ENCODE data around the gene LMBRD1. TPM values are rescaled to one million over a fixed set of nuclear protein-coding genes. Genes with fewer than 3 reads are reported as not detected.

The LMBRD1 gene
- total RNA-seq, 1 experiment from 2014 or later, result 17.0 TPM

DNA sequence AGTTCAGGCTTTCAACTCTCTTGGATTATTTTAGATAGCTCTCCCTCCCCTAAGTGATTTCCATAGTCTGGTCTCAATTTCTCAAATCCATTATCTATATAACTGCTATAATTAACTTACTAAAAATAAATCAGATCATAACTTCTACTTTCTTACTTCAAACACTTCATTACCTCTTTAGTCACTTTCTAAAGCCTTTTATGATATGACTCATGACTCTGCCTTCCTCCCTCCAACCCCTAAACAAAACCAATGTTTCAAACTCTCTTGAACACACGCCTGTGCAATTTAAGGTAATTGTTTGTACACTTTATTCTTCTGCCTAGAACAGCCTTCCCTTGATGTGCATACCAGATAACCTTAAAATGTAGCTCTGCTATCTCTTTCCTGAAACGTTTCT lies 100.5 kb downstream of the LMBRD1 start:
- no peak overlapping the region for H3K56ac ChIP-seq (ENCODE audit: insufficient read length, low read depth, low read length)
- no peak overlapping the region for H3K27ac ChIP-seq (ENCODE audit: insufficient read length, low read depth, low read length)
- no peaks in the 10 kb centered on the region for H4K20me1 ChIP-seq (ENCODE audit: control insufficient read depth, insufficient read depth, insufficient read length)
- no peak overlapping the region for H2BK12ac ChIP-seq (ENCODE audit: insufficient read length, low read depth, low read length)
- H3K4me1 ChIP-seq (ENCODE audit: insufficient read depth, low read length), result no peaks in the 10 kb centered on the region
- no peak overlapping the region for H3K27ac Mint-ChIP-seq
- no peak overlapping the region for H3K14ac ChIP-seq (ENCODE audit: insufficient read depth, low read length)
- H2BK20ac ChIP-seq (ENCODE audit: low read depth, low read length, poor library complexity, severe bottlenecking), result no peak overlapping the region
- H3K4me3 Mint-ChIP-seq, result no peak overlapping the region
- no peak overlapping the region for H3K4ac ChIP-seq (ENCODE audit: low read depth, low read length)
- no peaks in the 10 kb centered on the region for H3K9me3 Mint-ChIP-seq
- no peaks in the 10 kb centered on the region for H3K4me1 Mint-ChIP-seq
- no peak overlapping the region for H2BK5ac ChIP-seq (ENCODE audit: insufficient read length, low read length)
- H3T11ph ChIP-seq (ENCODE audit: low read length), result no peak overlapping the region
- H2BK15ac ChIP-seq (ENCODE audit: low read depth, low read length), result no peak overlapping the region
- no peaks in the 10 kb centered on the region for H3K27me3 ChIP-seq (ENCODE audit: insufficient read depth, low read length)
- H3K18ac ChIP-seq (ENCODE audit: insufficient read length, low read depth, low read length), result no peak overlapping the region
- no peak overlapping the region for H3K23ac ChIP-seq (ENCODE audit: insufficient read length, low read depth, low read length)
- no peak overlapping the region for H4K91ac ChIP-seq (ENCODE audit: insufficient read length, low read depth, low read length)
- no peak overlapping the region for H4K5ac ChIP-seq (ENCODE audit: insufficient read length, low read depth, low read length)
- no peaks in the 10 kb centered on the region for H3K27me3 Mint-ChIP-seq (ENCODE audit: low read depth)
- no peak overlapping the region for H2AK5ac ChIP-seq (ENCODE audit: insufficient read length, low read length)
- peaks cover 0 to 7% (median 3%) of the 10 kb centered on the region in 3 experiments; a peak in 1 of 7 replicates for H3K36me3 Mint-ChIP-seq (ENCODE audit: insufficient read depth in 1 of 3, low read depth in 3 of 3)
- no peaks in the 10 kb centered on the region for H3K9me3 ChIP-seq (ENCODE audit: control insufficient read depth, low read depth, low read length)
- WGBS (ENCODE audit: extremely low coverage, insufficient read length, low lambda C conversion rate), result no CpG with 5 or more reads among the region's 2 CpGs
- no peaks in the 10 kb centered on the region for H3K79me1 ChIP-seq (ENCODE audit: insufficient read depth, low read depth, low read length, poor library complexity, severe bottlenecking)
- H3K23me2 ChIP-seq (ENCODE audit: insufficient read length, low read depth, low read length, poor library complexity, severe bottlenecking), result no peaks in the 10 kb centered on the region
- DNase-seq, result no peak
- H3K4me2 ChIP-seq (ENCODE audit: insufficient read depth, insufficient read length, low read length), result no peak overlapping the region
- H4K8ac ChIP-seq (replicated peaks; ENCODE audit: insufficient read length, low read depth, low read length), result no peak overlapping the region
- no peak overlapping the region for H3K9ac ChIP-seq (ENCODE audit: extremely low read depth, insufficient read length, low read length)
- no peaks in the 10 kb centered on the region for H3K79me2 ChIP-seq (ENCODE audit: insufficient read depth, low read length)
- no peak overlapping the region for H2AFZ ChIP-seq (ENCODE audit: low read length)
- H2BK120ac ChIP-seq (ENCODE audit: low read depth, low read length, poor library complexity, severe bottlenecking), result no peak overlapping the region
- TF ChIP-seq, protein P1, sequence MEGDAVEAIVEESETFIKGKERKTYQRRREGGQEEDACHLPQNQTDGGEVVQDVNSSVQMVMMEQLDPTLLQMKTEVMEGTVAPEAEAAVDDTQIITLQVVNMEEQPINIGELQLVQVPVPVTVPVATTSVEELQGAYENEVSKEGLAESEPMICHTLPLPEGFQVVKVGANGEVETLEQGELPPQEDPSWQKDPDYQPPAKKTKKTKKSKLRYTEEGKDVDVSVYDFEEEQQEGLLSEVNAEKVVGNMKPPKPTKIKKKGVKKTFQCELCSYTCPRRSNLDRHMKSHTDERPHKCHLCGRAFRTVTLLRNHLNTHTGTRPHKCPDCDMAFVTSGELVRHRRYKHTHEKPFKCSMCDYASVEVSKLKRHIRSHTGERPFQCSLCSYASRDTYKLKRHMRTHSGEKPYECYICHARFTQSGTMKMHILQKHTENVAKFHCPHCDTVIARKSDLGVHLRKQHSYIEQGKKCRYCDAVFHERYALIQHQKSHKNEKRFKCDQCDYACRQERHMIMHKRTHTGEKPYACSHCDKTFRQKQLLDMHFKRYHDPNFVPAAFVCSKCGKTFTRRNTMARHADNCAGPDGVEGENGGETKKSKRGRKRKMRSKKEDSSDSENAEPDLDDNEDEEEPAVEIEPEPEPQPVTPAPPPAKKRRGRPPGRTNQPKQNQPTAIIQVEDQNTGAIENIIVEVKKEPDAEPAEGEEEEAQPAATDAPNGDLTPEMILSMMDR (conservative IDR thresholded peaks at IDR 0.05), result no peak

Measured in H9 (cell line).